PFSK-1 (cell line): Measurements from ENCODE around the gene ODAD4.

Experiments
- FOXP2 ChIP-seq: optimal IDR thresholded peaks from 2 replicates; pipeline ENCODE3; 2011; ENCODE audit warnings: borderline replicate concordance, control low read depth, inconsistent platforms; ENCODE audit not compliant: insufficient read depth; ENCODE audit errors: extremely low read length, extremely low read depth
- POLR2AphosphoS5 ChIP-seq: IDR thresholded peaks from 2 replicates; pipeline ENCODE4 v1.6.1; 2012; ENCODE audit warnings: low read depth, mild to moderate bottlenecking, control low read depth, low read length, moderate library complexity
- SIN3A ChIP-seq: IDR thresholded peaks from 2 replicates; pipeline ENCODE4 v1.6.1; 2012; ENCODE audit warnings: mild to moderate bottlenecking, low read length, moderate library complexity, borderline replicate concordance; ENCODE audit not compliant: insufficient read depth
- TAF1 ChIP-seq: IDR thresholded peaks from 2 replicates; pipeline ENCODE4 v1.6.1; 2012; ENCODE audit warnings: low read length, control low read depth, borderline replicate concordance; ENCODE audit not compliant: insufficient read depth
- TF ChIP-seq, protein P1 (sequence below), 2 experiments: IDR thresholded peaks; 2 replicates each; pipeline versions ENCODE4 v1.6.1 to v1.8.0; 2011 to 2012; ENCODE audit warnings: low read depth in 2 of 2, low read length in 2 of 2, control low read depth in 1 of 2, inconsistent platforms in 1 of 2, mild to moderate bottlenecking in 1 of 2, moderate library complexity in 1 of 2; ENCODE audit not compliant: insufficient read depth in 1 of 2

DNA sequence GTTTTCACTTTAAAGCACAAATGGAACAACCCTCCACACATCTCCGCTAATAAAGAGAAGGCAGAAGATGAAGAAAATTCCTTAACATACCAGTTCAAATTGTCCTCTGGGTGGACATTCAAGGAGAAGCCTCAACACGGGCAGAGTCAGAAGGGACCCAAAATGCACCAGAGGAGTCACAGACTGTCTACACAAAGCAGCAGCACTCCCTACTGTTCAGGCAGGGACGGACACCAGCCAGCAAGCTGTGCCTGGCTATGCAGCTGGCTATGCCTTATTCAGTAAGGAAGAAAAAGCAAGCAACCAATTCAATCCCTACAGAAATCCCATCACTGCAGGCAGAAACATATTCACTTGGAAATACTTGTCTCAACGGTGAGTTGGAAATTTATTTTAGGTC, 78.8 kb downstream of the ODAD4 start:
- TF ChIP-seq SIN3A (no peak), POLR2AphosphoS5 (no peak), TAF1 (no peak), FOXP2 (no peak)
- TF ChIP-seq, protein P1, sequence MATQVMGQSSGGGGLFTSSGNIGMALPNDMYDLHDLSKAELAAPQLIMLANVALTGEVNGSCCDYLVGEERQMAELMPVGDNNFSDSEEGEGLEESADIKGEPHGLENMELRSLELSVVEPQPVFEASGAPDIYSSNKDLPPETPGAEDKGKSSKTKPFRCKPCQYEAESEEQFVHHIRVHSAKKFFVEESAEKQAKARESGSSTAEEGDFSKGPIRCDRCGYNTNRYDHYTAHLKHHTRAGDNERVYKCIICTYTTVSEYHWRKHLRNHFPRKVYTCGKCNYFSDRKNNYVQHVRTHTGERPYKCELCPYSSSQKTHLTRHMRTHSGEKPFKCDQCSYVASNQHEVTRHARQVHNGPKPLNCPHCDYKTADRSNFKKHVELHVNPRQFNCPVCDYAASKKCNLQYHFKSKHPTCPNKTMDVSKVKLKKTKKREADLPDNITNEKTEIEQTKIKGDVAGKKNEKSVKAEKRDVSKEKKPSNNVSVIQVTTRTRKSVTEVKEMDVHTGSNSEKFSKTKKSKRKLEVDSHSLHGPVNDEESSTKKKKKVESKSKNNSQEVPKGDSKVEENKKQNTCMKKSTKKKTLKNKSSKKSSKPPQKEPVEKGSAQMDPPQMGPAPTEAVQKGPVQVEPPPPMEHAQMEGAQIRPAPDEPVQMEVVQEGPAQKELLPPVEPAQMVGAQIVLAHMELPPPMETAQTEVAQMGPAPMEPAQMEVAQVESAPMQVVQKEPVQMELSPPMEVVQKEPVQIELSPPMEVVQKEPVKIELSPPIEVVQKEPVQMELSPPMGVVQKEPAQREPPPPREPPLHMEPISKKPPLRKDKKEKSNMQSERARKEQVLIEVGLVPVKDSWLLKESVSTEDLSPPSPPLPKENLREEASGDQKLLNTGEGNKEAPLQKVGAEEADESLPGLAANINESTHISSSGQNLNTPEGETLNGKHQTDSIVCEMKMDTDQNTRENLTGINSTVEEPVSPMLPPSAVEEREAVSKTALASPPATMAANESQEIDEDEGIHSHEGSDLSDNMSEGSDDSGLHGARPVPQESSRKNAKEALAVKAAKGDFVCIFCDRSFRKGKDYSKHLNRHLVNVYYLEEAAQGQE (IDR thresholded peaks at IDR 0.05; ENCODE audit: insufficient read depth in 1 of 2, low read depth in 2 of 2, low read length in 2 of 2) = no peak
